H1 (cell line): ENCODE data around the gene TUG1. TPM values are rescaled to one million over a fixed set of nuclear protein-coding genes. Genes with fewer than 3 reads are reported as not detected.

Experiments used
- CTCF ChIA-PET: fragments of 300-600 bp; sonication (Branson Sonifier 250); formaldehyde crosslinking; loops from one replicate; lab custom pipeline; 2021; ENCODE audit not compliant: partially characterized antibody; lab: Charles Lee
- POLR2A ChIA-PET: fragments of 300-600 bp; sonication (Branson Sonifier 250); formaldehyde crosslinking; loops from one replicate; lab custom pipeline; 2021; ENCODE audit warnings: inconsistent platforms; ENCODE audit not compliant: partially characterized antibody; lab: Charles Lee
- DNase-seq, 2 experiments: peaks; one replicate each; pipeline versions ENCODE4 v3.0.0 to v3.0.0-alpha.2; 2010 to 2022; ENCODE audit warnings: low spot score in 2 of 2, low read depth in 1 of 2, mixed read lengths in 1 of 2
- FAIRE-seq: peaks from 2 replicates; lab custom pipeline; 2011; peaks lifted over from hg19 to GRCh38; lab: Jason Lieb, UNC
- H2AFZ ChIP-seq: 2 replicates; pipeline ENCODE4 v1.8.1; 2012; ENCODE audit warnings: low read length, inconsistent platforms
- H2AK5ac ChIP-seq: 2 replicates; pipeline ENCODE4 v1.6.1; 2013; ENCODE audit warnings: low read depth, low read length
- H2BK120ac ChIP-seq: replicated peaks from 2 replicates; pipeline ENCODE3; 2013; ENCODE audit warnings: low read depth, low read length, inconsistent platforms
- H2BK12ac ChIP-seq: 2 replicates; pipeline ENCODE4 v1.6.1; 2013; ENCODE audit warnings: low read depth, low read length
- H2BK15ac ChIP-seq: 2 replicates; pipeline ENCODE4 v1.6.1; 2013; ENCODE audit warnings: low read length
- H2BK20ac ChIP-seq: 2 replicates; pipeline ENCODE4 v1.6.1; 2013; ENCODE audit warnings: low read length
- H2BK5ac ChIP-seq: 2 replicates; pipeline ENCODE4 v1.6.1; 2013; ENCODE audit warnings: low read depth, low read length
- H3K14ac ChIP-seq: 2 replicates; pipeline ENCODE4 v1.6.1; 2013; ENCODE audit warnings: inconsistent platforms; ENCODE audit not compliant: insufficient read length
- H3K18ac ChIP-seq: 2 replicates; pipeline ENCODE4 v1.6.1; 2013; ENCODE audit warnings: low read length; ENCODE audit errors: extremely low read depth
- H3K23ac ChIP-seq: 2 replicates; pipeline ENCODE4 v1.6.1; 2013; ENCODE audit warnings: inconsistent platforms; ENCODE audit not compliant: insufficient read length
- H3K23me2 ChIP-seq: 2 replicates; pipeline ENCODE4 v1.6.1; 2013; ENCODE audit warnings: low read depth, low read length
- H3K27ac ChIP-seq: 2 replicates; pipeline ENCODE4 v1.6.1; 2011; ENCODE audit warnings: low read depth, low read length, inconsistent platforms
- H3K27me3 ChIP-seq, 4 experiments: replicated peaks in 1 of 4; 1 replicate in 1 of 4; 2 replicates in 3 of 4; pipeline versions ENCODE4 v1.6.1 to v1.8.1; 2011 to 2013; ENCODE audit warnings: low read length in 3 of 4, mild to moderate bottlenecking in 3 of 4, inconsistent platforms in 2 of 4, mixed read lengths in 2 of 4, moderate library complexity in 1 of 4; ENCODE audit not compliant: control insufficient read depth in 3 of 4, insufficient read depth in 3 of 4; ENCODE audit errors: extremely low read depth in 1 of 4
- H3K36me3 ChIP-seq, 4 experiments: 2 replicates each; pipeline versions ENCODE4 v1.6.1 to v1.8.1; 2011 to 2013; ENCODE audit warnings: mild to moderate bottlenecking in 4 of 4, low read length in 3 of 4, moderate library complexity in 2 of 4, control low read depth in 1 of 4, inconsistent platforms in 1 of 4; ENCODE audit not compliant: insufficient read depth in 4 of 4, control insufficient read depth in 2 of 4
- H3K4ac ChIP-seq: replicated peaks from 2 replicates; pipeline ENCODE3; 2013; ENCODE audit warnings: low read length, low read depth, mixed read lengths, inconsistent platforms; ENCODE audit not compliant: insufficient read length
- H3K4me1 ChIP-seq, 4 experiments: replicated peaks in 1 of 4; 1 replicate in 1 of 4; 2 replicates in 3 of 4; pipeline versions ENCODE4 v1.6.1 to v1.8.1; 2011 to 2013; ENCODE audit warnings: low read length in 3 of 4, inconsistent platforms in 2 of 4, mixed read lengths in 1 of 4; ENCODE audit not compliant: insufficient read depth in 4 of 4, control insufficient read depth in 3 of 4
- H3K4me2 ChIP-seq, 2 experiments: 2 replicates each; pipeline versions ENCODE4 v1.6.1 to v1.8.1; 2011 to 2013; ENCODE audit warnings: low read depth in 2 of 2, low read length in 2 of 2, control low read depth in 1 of 2, inconsistent platforms in 1 of 2, mild to moderate bottlenecking in 1 of 2; ENCODE audit not compliant: insufficient read depth in 1 of 2
- H3K4me3 ChIP-seq, 4 experiments: fragments of 200-600, 300-600 bp in 1 of 4; sonication (generic), shearing (Covaris generic), sonication (Bioruptor Twin) in 1 of 4; 2 replicates each; pipeline versions ENCODE4 v1.5.1 to v1.8.1; 2011 to 2016; ENCODE audit warnings: low read length in 4 of 4, low read depth in 3 of 4, control low read depth in 2 of 4, inconsistent platforms in 2 of 4, mild to moderate bottlenecking in 2 of 4, mixed read lengths in 1 of 4, moderate library complexity in 1 of 4; ENCODE audit not compliant: insufficient read depth in 2 of 4; ENCODE audit errors: extremely low read depth in 1 of 4
- H3K56ac ChIP-seq: replicated peaks from 2 replicates; pipeline ENCODE3; 2013; ENCODE audit warnings: low read depth, mild to moderate bottlenecking, mixed read lengths, low read length, inconsistent platforms; ENCODE audit not compliant: insufficient read length
- H3K79me1 ChIP-seq: 2 replicates; pipeline ENCODE4 v1.6.1; 2013; ENCODE audit warnings: low read depth, low read length, control low read depth
- H3K79me2 ChIP-seq, 2 experiments: 2 replicates each; pipeline versions ENCODE4 v1.6.1 to v1.8.1; 2012 to 2013; ENCODE audit warnings: low read length in 2 of 2, mild to moderate bottlenecking in 2 of 2, inconsistent platforms in 1 of 2; ENCODE audit not compliant: insufficient read depth in 2 of 2, control insufficient read depth in 1 of 2
- H3K9ac ChIP-seq, 4 experiments: replicated peaks in 1 of 4; 1 replicate in 1 of 4; 2 replicates in 3 of 4; pipeline versions ENCODE4 v1.6.1 to v1.8.1; 2011 to 2013; ENCODE audit warnings: low read depth in 3 of 4, low read length in 3 of 4, control low read depth in 2 of 4, mild to moderate bottlenecking in 2 of 4, moderate library complexity in 2 of 4, inconsistent platforms in 1 of 4; ENCODE audit errors: extremely low read depth in 1 of 4
- H3K9me3 ChIP-seq, 2 experiments: 2 replicates each; pipeline versions ENCODE4 v1.6.1 to v1.8.1; 2012 to 2013; ENCODE audit warnings: mild to moderate bottlenecking in 2 of 2, moderate library complexity in 2 of 2, control low read depth in 1 of 2, inconsistent platforms in 1 of 2, low read depth in 1 of 2, low read length in 1 of 2, mixed read lengths in 1 of 2; ENCODE audit not compliant: insufficient read depth in 2 of 2
- H4K20me1 ChIP-seq, 2 experiments: replicated peaks in 1 of 2; 2 replicates each; pipeline versions ENCODE3 to v1.8.1; 2011 to 2013; ENCODE audit warnings: inconsistent platforms in 2 of 2, low read length in 2 of 2, mild to moderate bottlenecking in 1 of 2; ENCODE audit not compliant: insufficient read depth in 2 of 2, control insufficient read depth in 1 of 2
- H4K5ac ChIP-seq: 2 replicates; pipeline ENCODE4 v1.6.1; 2013; ENCODE audit warnings: low read length, low read depth, mixed read lengths, inconsistent platforms; ENCODE audit not compliant: insufficient read length
- H4K8ac ChIP-seq: 2 replicates; pipeline ENCODE4 v1.8.0; 2013; ENCODE audit warnings: mild to moderate bottlenecking, moderate library complexity, low read length, inconsistent platforms; ENCODE audit not compliant: insufficient read depth; ENCODE audit errors: extremely low read depth
- H4K91ac ChIP-seq: replicated peaks from 2 replicates; pipeline ENCODE3; 2013; ENCODE audit warnings: low read length, mixed read lengths, inconsistent platforms; ENCODE audit not compliant: insufficient read length
- BRCA1 ChIP-seq: IDR thresholded peaks from 2 replicates; pipeline ENCODE4 v1.6.1; 2012; ENCODE audit warnings: low read depth, low read length, improper control_type of control experiment
- CBX8 ChIP-seq: fragments of 300-800, 300-1000 bp; sonication (generic); IDR thresholded peaks from 2 replicates; pipeline ENCODE4 v1.7.1; 2016; ENCODE audit warnings: low read depth, low read length, borderline replicate concordance
- CREB1 ChIP-seq: IDR thresholded peaks from 2 replicates; pipeline ENCODE4 v1.6.1; 2012; ENCODE audit warnings: inconsistent platforms
- EZH2 ChIP-seq: fragments of 200-600 bp; sonication (generic); IDR thresholded peaks from 2 replicates; pipeline ENCODE4 v1.7.1; 2012; ENCODE audit warnings: low read depth, mild to moderate bottlenecking, moderate library complexity, low read length, inconsistent platforms; ENCODE audit not compliant: severe bottlenecking
- FOSL1 ChIP-seq: IDR thresholded peaks from 2 replicates; pipeline ENCODE4 v1.6.1; 2011; ENCODE audit warnings: mild to moderate bottlenecking, low read depth, low read length, moderate library complexity; ENCODE audit not compliant: insufficient read depth
- KDM5A ChIP-seq: fragments of 200-600 bp; IDR thresholded peaks from 2 replicates; pipeline ENCODE4 v1.7.1; 2012; ENCODE audit warnings: mild to moderate bottlenecking, low read length, inconsistent platforms, mixed read lengths
- NANOG ChIP-seq: IDR thresholded peaks from 2 replicates; pipeline ENCODE4 v1.6.1; 2011; ENCODE audit warnings: low read length, low read depth, mild to moderate bottlenecking, inconsistent platforms; ENCODE audit not compliant: insufficient read depth, poor library complexity, severe bottlenecking
- POLR2A ChIP-seq, 2 experiments: IDR thresholded peaks; 1 replicate in 1 of 2; 2 replicates in 1 of 2; pipeline ENCODE4 v1.6.1; 2011; ENCODE audit warnings: low read depth in 2 of 2, low read length in 2 of 2, mild to moderate bottlenecking in 2 of 2; ENCODE audit errors: control extremely low read depth in 1 of 2
- SIN3A ChIP-seq, 2 experiments: IDR thresholded peaks in 1 of 2; conservative IDR thresholded peaks in 1 of 2; 2 replicates each; pipeline ENCODE4 v1.6.1; 2011 to 2012; ENCODE audit warnings: low read length in 2 of 2, improper control_type of control experiment in 1 of 2, low read depth in 1 of 2, mild to moderate bottlenecking in 1 of 2
- SP2 ChIP-seq: IDR thresholded peaks from 2 replicates; pipeline ENCODE4 v1.6.1; 2012; ENCODE audit warnings: mild to moderate bottlenecking, low read length, inconsistent platforms
- ZNF274 ChIP-seq: IDR thresholded peaks from 2 replicates; pipeline ENCODE4 v1.7.0; 2012; ENCODE audit warnings: low read length, borderline replicate concordance; ENCODE audit errors: extremely low read depth
- WGBS, 2 experiments: shearing (Covaris generic) in 1 of 2; methylation state at CpG; one replicate each; pipeline versions ENCODE4 v1.1.6 to v1.1.7; 2013 to 2015; ENCODE audit warnings: low lambda C conversion rate in 2 of 2, mixed read lengths in 2 of 2, inconsistent platforms in 1 of 2, low coverage in 1 of 2, missing lambda C conversion rate in 1 of 2; ENCODE audit not compliant: insufficient replicate concordance in 2 of 2, insufficient coverage in 1 of 2, insufficient read length in 1 of 2; ENCODE audit errors: extremely low coverage in 1 of 2, missing lambda C conversion rate in 1 of 2; 5-methylcytosine and 5-hydroxymethylcytosine counted together
- polyA plus RNA-seq, 7 experiments: library from polyadenylated mRNA; depleted of rRNA in 3 of 7; stranded (reverse) in 5 of 7; unstranded in 2 of 7; fragments of >200 nt in 5 of 7; fragments of 200-250 nt in 2 of 7; gene quantifications; 1 replicate in 5 of 7; 2 replicates in 1 of 7; 4 replicates in 1 of 7; pipeline versions ENCODE4 v1.2.1 to v1.2.3, GENCODE V29; 2011 to 2013; ENCODE audit warnings: missing spikeins in 2 of 7, mixed read lengths in 2 of 7
- total RNA-seq: library from RNA; stranded (reverse); fragmentation: NEBNext Ultra II Directional; extraction: Animal tissue kit (Norgen Biotek cat#: 25700); gene quantifications from 2 replicates; pipeline ENCODE4 v1.2.1, GENCODE V29; 2021
- TF ChIP-seq, protein P1 (sequence below): IDR thresholded peaks from 2 replicates; pipeline ENCODE4 v1.6.1; 2012; ENCODE audit warnings: inconsistent platforms
- TF ChIP-seq, protein P2 (sequence below): IDR thresholded peaks from 2 replicates; pipeline ENCODE4 v1.6.1; 2011; ENCODE audit warnings: low read length, improper control_type of control experiment

TUG1 gene
- total and polyA plus RNA-seq, 2 of the 8 experiments (the other 6 are each of a cell fraction or from before 2014, with no cell fraction given): 119 to 129 TPM

DNA sequence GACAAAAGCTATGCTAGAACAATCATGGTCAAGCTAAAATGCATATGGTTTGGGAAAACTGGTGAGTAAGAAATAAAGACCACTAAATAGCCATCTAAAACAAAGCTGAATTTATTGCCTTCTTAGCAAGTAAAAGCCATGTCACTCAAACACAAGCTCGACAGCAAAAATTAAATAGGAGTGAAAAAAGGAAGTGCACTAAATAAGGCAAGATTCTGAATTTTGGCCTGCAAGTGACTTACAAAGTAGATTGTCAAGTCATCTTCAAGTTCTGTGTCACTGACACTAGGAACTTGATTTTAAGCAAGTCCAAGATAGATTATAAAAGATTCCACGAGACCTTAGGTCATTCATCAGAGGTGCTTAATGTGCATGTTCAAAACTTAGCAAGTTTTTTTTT is 27.4 kb downstream of the TUG1 start:
- Histone ChIP-seq H3K79me2 (no peaks in the 10 kb centered on the region), H2BK12ac (no peak overlapping the region), H3K27ac (no peak overlapping the region), H2BK20ac (no peak overlapping the region), H4K20me1 (no peaks in the 10 kb centered on the region), H3K4me2 (no peak overlapping the region), H3K9ac (no peak overlapping the region), H3K4me1 (no peaks in the 10 kb centered on the region), H3K23me2 (no peaks in the 10 kb centered on the region), H3K27me3 (no peaks in the 10 kb centered on the region), H3K4ac (no peak overlapping the region), H2AK5ac (no peak overlapping the region), H4K91ac (no peak overlapping the region), H2BK15ac (no peak overlapping the region), H4K5ac (no peak overlapping the region), H3K23ac (no peak overlapping the region), H4K8ac (no peak overlapping the region), H2BK120ac (no peak overlapping the region), H3K4me3 (no peak overlapping the region), H3K9me3 (peaks cover under 1 to 3% of the 10 kb centered on the region in 2 experiments; a peak in 1 of 4 replicates), H3K79me1 (no peaks in the 10 kb centered on the region), H3K36me3 (no peaks in the 10 kb centered on the region), H3K18ac (no peak overlapping the region), H2BK5ac (no peak overlapping the region), H3K56ac (no peak overlapping the region), H2AFZ (no peak overlapping the region), H3K14ac (no peak overlapping the region)
- ChIA-PET CTCF (no interaction called here), POLR2A (interaction anchor here (0.8 kb wide), 1 partner anchor 11 kb away, joined by 3 read pairs; no protein-coding TSS in a partner anchor)
- no peak for FAIRE-seq
- DNase-seq: no peak
- 88% methylated on average over 2 of the region's 2 CpGs; no CpG with 5 or more reads in 1 of the 2 experiments for WGBS, 2 experiments
- TF ChIP-seq, protein P1, sequence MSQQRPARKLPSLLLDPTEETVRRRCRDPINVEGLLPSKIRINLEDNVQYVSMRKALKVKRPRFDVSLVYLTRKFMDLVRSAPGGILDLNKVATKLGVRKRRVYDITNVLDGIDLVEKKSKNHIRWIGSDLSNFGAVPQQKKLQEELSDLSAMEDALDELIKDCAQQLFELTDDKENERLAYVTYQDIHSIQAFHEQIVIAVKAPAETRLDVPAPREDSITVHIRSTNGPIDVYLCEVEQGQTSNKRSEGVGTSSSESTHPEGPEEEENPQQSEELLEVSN: no peak
- TF ChIP-seq FOSL1 (no peak), CBX8 (no peak), BRCA1 (no peak), KDM5A (no peak), EZH2 (no peak), ZNF274 (no peak), CREB1 (no peak), POLR2A (IDR thresholded peaks at IDR 0.05; ENCODE audit: control extremely low read depth in 1 of 2, low read depth in 2 of 2, low read length in 2 of 2) (no peak), NANOG (no peak), SIN3A (conservative IDR thresholded peaks at IDR 0.05 in 1 of 2, IDR thresholded peaks at IDR 0.05 in 1 of 2; ENCODE audit: low read depth in 1 of 2, low read length in 2 of 2) (no peak), SP2 (no peak)
- TF ChIP-seq, protein P2, sequence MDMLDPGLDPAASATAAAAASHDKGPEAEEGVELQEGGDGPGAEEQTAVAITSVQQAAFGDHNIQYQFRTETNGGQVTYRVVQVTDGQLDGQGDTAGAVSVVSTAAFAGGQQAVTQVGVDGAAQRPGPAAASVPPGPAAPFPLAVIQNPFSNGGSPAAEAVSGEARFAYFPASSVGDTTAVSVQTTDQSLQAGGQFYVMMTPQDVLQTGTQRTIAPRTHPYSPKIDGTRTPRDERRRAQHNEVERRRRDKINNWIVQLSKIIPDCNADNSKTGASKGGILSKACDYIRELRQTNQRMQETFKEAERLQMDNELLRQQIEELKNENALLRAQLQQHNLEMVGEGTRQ: no peak
